Heart left ventricle (tissue), 16 donors: ENCODE data around the gene DERL2. TPM values are rescaled to one million over a fixed set of nuclear protein-coding genes. Genes with fewer than 3 reads are reported as not detected.

Experiments used
- ATAC-seq, 4 donors: fragments of 200-7000 bp; cut with Tn5 transposase; one replicate each; pipeline ENCODE4 v1.9.1; 2020 to 2022; ENCODE audit warnings: moderate library complexity in 4 of 4, mild to moderate bottlenecking in 3 of 4, moderate number of reproducible peaks in 1 of 4
- DNase-seq, 5 donors: peaks; one replicate each; pipeline ENCODE4 v3.0.0-alpha.2; 2020
- H3K27ac ChIP-seq, 12 donors: fragments of 200-600 bp; sonication (generic) in 4 of 12; one replicate each; pipeline versions ENCODE4 v1.5.0 to v1.8.0; 2016 to 2022; ENCODE audit warnings: mild to moderate bottlenecking in 2 of 12
- H3K27me3 ChIP-seq, 9 donors: fragments of 200-600 bp; sonication (generic) in 2 of 9; one replicate each; pipeline versions ENCODE4 v1.5.1 to v1.8.0; 2016 to 2022; ENCODE audit warnings: mild to moderate bottlenecking in 3 of 9
- H3K36me3 ChIP-seq, 9 donors: fragments of 200-600 bp; sonication (generic) in 2 of 9; one replicate each; pipeline versions ENCODE4 v1.5.0 to v1.8.0; 2018 to 2022; ENCODE audit warnings: mild to moderate bottlenecking in 2 of 9
- H3K4me1 ChIP-seq, 12 donors: fragments of 200-600 bp; sonication (generic) in 4 of 12; one replicate each; pipeline versions ENCODE4 v1.5.0 to v1.8.0; 2016 to 2022; ENCODE audit warnings: mild to moderate bottlenecking in 3 of 12
- H3K4me3 ChIP-seq, 12 donors: fragments of 200-600 bp; sonication (generic) in 4 of 12; one replicate each; pipeline versions ENCODE4 v1.5.0 to v1.8.0; 2017 to 2022; ENCODE audit warnings: mild to moderate bottlenecking in 9 of 12, moderate library complexity in 4 of 12
- H3K9me3 ChIP-seq, 12 donors: fragments of 200-600 bp; sonication (generic) in 4 of 12; one replicate each; pipeline versions ENCODE4 v1.5.0 to v1.8.0; 2016 to 2022; ENCODE audit warnings: mild to moderate bottlenecking in 1 of 12
- CTCF ChIP-seq, 12 donors: fragments of 200-600 bp; sonication (generic) in 4 of 12; IDR thresholded peaks; one replicate each; pipeline versions ENCODE4 v1.5.0 to v1.8.0; 2018 to 2022; ENCODE audit warnings: antibody characterized with exemption in 12 of 12, mild to moderate bottlenecking in 5 of 12
- POLR2A ChIP-seq, 2 donors: fragments of 450-650 bp; IDR thresholded peaks; one replicate each; pipeline ENCODE4 v1.6.1; 2017; ENCODE audit warnings: antibody characterized with exemption in 2 of 2, mild to moderate bottlenecking in 2 of 2, moderate library complexity in 2 of 2
- WGBS, 4 donors: extraction: QIAGEN DNeasy Blood & Tissue Kit in 2 of 4; methylation state at CpG; one replicate each; pipeline versions ENCODE4 v1.1.5 to v1.1.7; 2013 to 2018; 5-methylcytosine and 5-hydroxymethylcytosine counted together
- intact Hi-C, 10 donors: fragments of 100-400 bp; cut with DNase I; formaldehyde crosslinking; loops; one replicate each; pipeline versions ENCODE4 v1.11.1 to v1.14.2; 2022
- polyA plus RNA-seq, 2 donors: library from polyadenylated mRNA; stranded (reverse); fragments of 200-250 nt; gene quantifications; one replicate each; pipeline ENCODE4 v1.2.3, GENCODE V29; 2013
- total RNA-seq, 9 donors: library from RNA; depleted of rRNA in 2 of 9; stranded (reverse); fragments of >200 nt in 2 of 9; fragmentation: NEBNext Ultra II Directional in 3 of 9; extraction: Animal tissue kit (Norgen Biotek cat#: 25700) in 3 of 9; gene quantifications; one replicate each; pipeline versions ENCODE4 v1.1.0 to v1.2.4, GENCODE V29; 2016 to 2023
- donor health status: ischemic (EF 13 %, LVEDD 7.1; RV severe dilation, severe dysfunction).
- donor health status: healthy with polysubstance abuse.
- donor health status: DM: no; HTN: yes; CAD: no.
- donor health status: DM: no; HTN: no; CAD: no.
- donor health status: ischemic (EF 25% LVEDD 6.9; RV normal size, moderate dysfunction).
- donor health status: ischemic (EF 25% LVEDD 5.7; RV mildly dilated, moderate dysfunction).
- donor health status: healthy.
- donor health status: DM: yes; HTN: yes; CAD: no.
- donor health status: ischemic (EF 35%, LVEDD 5.7; RV mildly dilated, moderate dysfunction).
- donor health status: nonischemic (EF 11% LVEDD 7.7; RV severe dilation, severe dysfunction).
- donor health status: DM: yes; HTN: yes; CAD: no.
- donor health status: PGD.
- donor health status: ischemic (EF 29% LVEDD 5.4; RV normal size, mild dysfunction).
- donor health status: nonischemic (EF 23%, LVEDD 6.1; RV moderate dilation, normal function).

The DERL2 gene
- total and polyA plus RNA-seq, 11 donors: 21.8 to 48.1 (median 29.6) TPM

GRCh38 chr17:5488752-5489151, 2.8 kb upstream of the DERL2 start:
- H3K4me3 ChIP-seq: no peak overlapping the region
- intact Hi-C loops: no loop called here
- 74 to 79% (median 75%) methylated on average over 8 of the region's 8 CpGs for WGBS, 4 donors
- no peak for TF ChIP-seq POLR2A (IDR thresholded peaks at IDR 0.05)
- no peak for ATAC-seq
- peaks cover 7 to 34% (median 24%) of the 10 kb centered on the region in 12 donors for H3K4me1 ChIP-seq
- peaks cover 0 to 43% (median 34%) of the 10 kb centered on the region in 9 donors for H3K36me3 ChIP-seq
- no peak for DNase-seq
- H3K9me3 ChIP-seq: no peaks in the 10 kb centered on the region
- no peaks in the 10 kb centered on the region for H3K27me3 ChIP-seq
- H3K27ac ChIP-seq: no peak overlapping the region

GRCh38 chr17:5486206-5487124, 487 bp upstream of the DERL2 start, which contains the start of gene MIS12:
TSS of gene MIS12 (plus strand) at chr17:5486566. CDS start at chr17:5488863, 2,297 bp downstream.
- WGBS, 4 donors: 0 to 1% (median 0%) methylated on average over 60 to 77 of the region's 77 CpGs
- Histone ChIP-seq H3K9me3 (no peaks in the 10 kb centered on the region), H3K4me3 (peak within 1 kb of the TSS; percentile 65 to 97 (median 90)), H3K36me3 (peaks cover 0 to 66% (median 55%) of the 10 kb centered on the region in 9 donors), H3K27ac (peak within 1 kb of the TSS; percentile 97 to 100 (median 99)), H3K4me1 (peaks cover 7 to 35% (median 24%) of the 10 kb centered on the region in 12 donors), H3K27me3 (no peaks in the 10 kb centered on the region)
- ATAC-seq: peak; percentile 95 to 97 (median 96)
- peak; percentile 96 to 99 (median 99) for DNase-seq
- intact Hi-C loops: loop anchor here in 1 of 10 donors (1.0 kb wide), 1 partner anchor 17 kb away; no protein-coding TSS in a partner anchor
- peak in 1 of 2 donors; percentile 54 for TF ChIP-seq POLR2A (IDR thresholded peaks at IDR 0.05)
- TF ChIP-seq CTCF (IDR thresholded peaks at IDR 0.05): no peak

GRCh38 chr17:5481451-5481850, 4.5 kb downstream of the DERL2 start:
- Histone ChIP-seq H3K27ac (no peak overlapping the region), H3K27me3 (no peaks in the 10 kb centered on the region), H3K9me3 (peaks cover 0 to 3% (median 0%) of the 10 kb centered on the region in 12 donors), H3K4me1 (peaks cover 0 to 20% (median 9%) of the 10 kb centered on the region in 12 donors), H3K36me3 (peaks cover 5 to 85% (median 82%) of the 10 kb centered on the region in 9 donors), H3K4me3 (no peak overlapping the region)
- no peak for TF ChIP-seq POLR2A (IDR thresholded peaks at IDR 0.05)
- TF ChIP-seq CTCF (IDR thresholded peaks at IDR 0.05): no peak
- ATAC-seq: no peak
- intact Hi-C loops: no loop called here
- no peak for DNase-seq
- WGBS, 4 donors: 95 to 99% (median 97%) methylated on average over 4 of the region's 4 CpGs

GRCh38 chr17:5480962-5481361, 5.0 kb downstream of the DERL2 start:
- DNase-seq: no peak
- intact Hi-C loops: no loop called here
- no peak overlapping the region for H3K4me3 ChIP-seq
- no peak for TF ChIP-seq CTCF (IDR thresholded peaks at IDR 0.05)
- no peak for TF ChIP-seq POLR2A (IDR thresholded peaks at IDR 0.05)
- H3K27ac ChIP-seq: no peak overlapping the region
- peaks cover 0 to 3% (median 0%) of the 10 kb centered on the region in 12 donors for H3K9me3 ChIP-seq
- peaks cover 5 to 90% (median 87%) of the 10 kb centered on the region in 9 donors for H3K36me3 ChIP-seq
- H3K27me3 ChIP-seq: no peaks in the 10 kb centered on the region
- H3K4me1 ChIP-seq: peaks cover 0 to 20% (median 9%) of the 10 kb centered on the region in 12 donors
- 80 to 91% (median 86%) methylated on average over 6 of the region's 6 CpGs for WGBS, 4 donors
- no peak for ATAC-seq
